ENCODE measurements around the gene OR2A25.

Gene OR2A25

GRCh38 chr7:144085978-144086377, 16.4 kb downstream of the OR2A25 start, which contains the start of gene OR2A12:
TSS of gene OR2A12 (plus strand) at chr7:144086278. CDS start at chr7:144095108, 8,830 bp downstream.
- DNase-seq: no peak

DNA sequence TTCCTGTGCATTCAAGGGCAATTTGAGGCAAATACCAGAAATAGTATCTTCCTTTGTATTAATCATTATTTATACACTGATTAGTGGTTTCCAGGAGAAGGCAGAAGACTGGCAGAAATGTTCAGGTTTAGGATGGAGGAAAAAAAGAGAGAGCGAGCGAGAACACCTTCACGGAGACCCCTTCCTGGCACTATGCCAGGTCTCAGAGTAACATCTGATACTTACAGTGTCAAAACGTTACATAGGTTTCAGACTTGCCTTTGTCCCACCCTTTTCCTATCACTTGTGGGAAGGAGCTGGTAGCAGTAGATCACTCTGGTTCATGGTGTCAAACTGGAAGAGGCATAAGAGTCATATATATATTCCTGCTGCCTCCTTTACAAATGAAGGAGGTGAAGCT, 17.1 kb downstream of the OR2A25 start:
- DNase-seq: no peak

GRCh38 chr7:144087230-144087629, 17.6 kb downstream of the OR2A25 start:
- DNase-seq: no peak

DNA sequence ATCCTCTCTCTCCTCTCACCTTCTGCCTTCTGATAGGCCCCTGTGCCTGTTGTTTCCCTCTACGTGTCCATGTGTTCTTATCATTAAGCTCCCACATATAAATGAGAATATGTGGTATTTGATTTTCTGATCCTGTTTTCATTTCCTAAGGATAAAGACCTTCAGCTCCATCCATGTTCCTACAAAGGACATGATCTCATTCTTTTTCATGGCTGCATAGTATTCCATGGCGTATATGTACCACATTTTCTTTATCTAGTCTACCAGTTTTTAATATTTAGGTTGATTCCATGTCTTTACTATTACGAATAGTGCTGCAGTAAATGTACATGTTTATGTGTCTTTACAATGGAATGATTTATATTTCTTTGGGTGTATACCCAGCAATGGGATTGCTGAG, 21.1 kb downstream of the OR2A25 start:
- DNase-seq: no peak

DNA sequence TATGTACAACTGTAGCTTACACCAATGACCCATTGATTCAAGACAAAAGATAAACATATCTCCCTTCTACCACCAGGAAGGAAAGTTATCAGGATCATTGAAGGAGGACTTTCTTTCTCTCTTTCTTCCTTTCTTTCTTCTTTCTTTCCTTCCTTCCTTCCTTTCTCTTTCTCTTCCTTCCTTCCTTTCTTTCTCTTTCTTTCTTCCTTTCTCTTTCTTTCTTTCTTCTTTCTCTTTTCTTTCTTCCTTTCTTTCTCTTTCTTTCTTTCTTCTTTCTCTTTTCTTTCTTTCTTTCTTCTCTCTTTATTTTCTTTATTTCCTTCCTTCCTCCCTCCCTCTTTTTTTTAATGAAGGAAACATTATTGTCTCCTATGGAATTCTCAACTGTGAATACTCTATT, 29.2 kb downstream of the OR2A25 start:
- no peak for DNase-seq

GRCh38 chr7:144100607-144101006, 31.0 kb downstream of the OR2A25 start:
- no peak for DNase-seq

DNA sequence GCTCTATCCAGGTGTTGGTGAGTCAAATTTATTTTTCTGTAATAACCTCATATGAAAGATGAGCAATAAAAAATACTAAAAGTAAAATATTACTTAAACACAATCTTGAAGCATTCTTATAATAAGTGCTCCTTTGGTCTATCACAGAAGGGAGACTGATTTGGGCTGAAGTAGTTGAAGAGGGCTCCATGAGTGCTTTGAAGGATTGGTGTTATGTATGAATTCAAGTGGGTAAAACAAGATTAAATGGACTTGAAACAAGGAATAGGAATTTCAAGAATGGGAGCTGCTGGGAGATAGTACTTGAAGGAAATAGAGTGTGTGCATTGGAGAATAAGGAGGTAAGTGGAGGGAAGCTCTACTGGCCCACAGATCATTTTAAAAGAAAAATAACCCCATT, 32.4 kb downstream of the OR2A25 start:
- no peak for DNase-seq

DNA sequence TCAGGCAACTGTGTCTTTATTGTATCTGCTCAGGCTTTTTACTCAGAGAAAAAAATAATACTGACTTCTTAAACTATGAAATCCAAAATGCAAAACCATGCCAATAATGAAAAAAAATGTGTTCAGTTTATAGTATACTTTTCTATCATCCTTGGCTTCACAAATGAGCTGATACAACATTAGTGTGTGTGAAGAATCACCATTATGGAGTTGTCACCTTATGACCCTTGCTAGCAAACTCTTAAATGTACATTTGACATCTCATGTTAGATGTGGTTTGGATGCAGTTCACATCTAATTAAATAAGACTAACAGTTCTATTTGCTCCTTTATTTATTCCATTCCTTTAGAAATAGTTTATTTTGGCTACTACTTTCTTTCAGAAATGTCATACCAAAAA, 35.6 kb downstream of the OR2A25 start:
- DNase-seq: no peak

DNA sequence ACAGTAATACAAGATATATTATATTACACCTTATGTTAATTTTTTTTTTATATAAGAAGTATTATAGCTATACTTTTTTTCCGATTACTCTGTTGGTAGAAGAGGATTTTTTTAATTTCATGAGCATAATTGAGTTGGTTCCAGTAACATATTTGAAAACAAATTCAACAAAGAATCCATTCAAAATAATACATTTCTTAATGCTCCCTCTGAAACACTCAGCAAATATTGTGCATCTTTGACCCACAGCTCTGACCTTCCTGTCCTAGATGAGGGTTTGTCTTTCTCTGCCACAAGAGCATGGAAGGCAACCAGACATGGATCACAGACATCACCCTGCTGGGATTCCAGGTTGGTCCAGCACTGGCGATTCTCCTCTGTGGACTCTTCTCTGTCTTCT, 39.7 kb downstream of the OR2A25 start, which contains the start of gene OR2A2:
OR2A2 (plus strand) TSS at position 301 of the 400 bp plus-strand sequence; CDS start at position 301, 0 bp downstream.
- DNase-seq: no peak

- no peak for DNase-seq
These were observed 40.7 kb downstream of the OR2A25 start for GRCh38 chr7:144110272-144110671.

- DNase-seq: no peak
These were observed 44.0 kb downstream of the OR2A25 start for GRCh38 chr7:144113651-144114050.

GRCh38 chr7:144118341-144118740, 48.7 kb downstream of the OR2A25 start:
- no peak for DNase-seq

DNA sequence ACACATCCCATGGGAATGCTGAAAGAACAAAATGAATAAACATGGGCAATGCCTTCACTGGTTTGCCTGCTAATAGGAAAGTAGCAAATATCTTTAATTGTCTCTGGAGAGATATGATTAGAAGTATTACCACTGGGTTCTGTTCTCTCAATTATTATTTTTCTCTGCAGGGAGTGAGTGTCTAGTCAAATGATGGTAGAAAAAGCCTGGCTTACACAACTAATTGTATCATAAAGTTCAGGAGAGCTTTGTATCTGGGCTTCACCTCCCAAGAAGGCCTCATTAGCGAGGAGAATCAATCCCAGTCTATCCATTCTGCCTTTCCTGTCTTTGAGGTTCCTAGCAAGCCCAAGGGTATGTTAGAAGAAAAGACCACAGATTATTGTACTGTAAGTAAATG, 53.3 kb downstream of the OR2A25 start, which contains the start of gene OR2A14:
OR2A14 (plus strand) TSS at position 301 of the 400 bp plus-strand sequence. CDS start 5,937 bp downstream, outside the sequence.
- DNase-seq: no peak
